Measurements from ENCODE around the gene SNAI3. TPM values are rescaled to one million over a fixed set of nuclear protein-coding genes. Genes with fewer than 3 reads are reported as not detected.

The SNAI3 gene
- total RNA-seq, 1 donor from 2014 or later: not detected

GRCh38 chr16:88681709-88682451 lies 4.4 kb downstream of the SNAI3 start:
- H3K36me3 ChIP-seq: no peaks in the 10 kb centered on the region
- DNase-seq (ENCODE audit: extremely low spot score in 2 of 2): no peak
- no peak overlapping the region for H3K27ac ChIP-seq
- TF ChIP-seq CTCF (IDR thresholded peaks at IDR 0.05) (no peak), POLR2AphosphoS5 (IDR thresholded peaks at IDR 0.05; ENCODE audit: insufficient read depth in 1 of 2, low read depth in 1 of 2) (no peak), POLR2A (IDR thresholded peaks at IDR 0.05) (no peak)
- intact Hi-C loops (cut with DNase I): loop anchor here (10.0 kb wide), 1 partner anchor 63 kb away; no protein-coding TSS in a partner anchor
- no peaks in the 10 kb centered on the region for H3K9me3 ChIP-seq
- H3K4me1 ChIP-seq: peaks cover 22% of the 10 kb centered on the region
- no peak overlapping the region for H3K4me3 ChIP-seq
- H3K27me3 ChIP-seq: no peaks in the 10 kb centered on the region

GRCh38 chr16:88681084-88681680 lies 5.1 kb downstream of the SNAI3 start:
- Histone ChIP-seq H3K36me3 (no peaks in the 10 kb centered on the region), H3K4me3 (no peak overlapping the region), H3K4me1 (peaks cover 15% of the 10 kb centered on the region), H3K9me3 (no peaks in the 10 kb centered on the region), H3K27ac (no peak overlapping the region), H3K27me3 (no peaks in the 10 kb centered on the region)
- DNase-seq (ENCODE audit: extremely low spot score in 2 of 2): no peak
- intact Hi-C loops (cut with DNase I): loop anchor here (10.0 kb wide), 1 partner anchor 64 kb away; no protein-coding TSS in a partner anchor
- TF ChIP-seq POLR2A (IDR thresholded peaks at IDR 0.05) (no peak), POLR2AphosphoS5 (IDR thresholded peaks at IDR 0.05; ENCODE audit: insufficient read depth in 1 of 2, low read depth in 1 of 2) (no peak), CTCF (IDR thresholded peaks at IDR 0.05) (no peak)

GRCh38 chr16:88680554-88681083 lies 5.7 kb downstream of the SNAI3 start:
- DNase-seq (ENCODE audit: extremely low spot score in 2 of 2): no peak
- Histone ChIP-seq H3K9me3 (no peaks in the 10 kb centered on the region), H3K4me3 (no peak overlapping the region), H3K27me3 (no peaks in the 10 kb centered on the region), H3K36me3 (no peaks in the 10 kb centered on the region), H3K4me1 (peaks cover 9% of the 10 kb centered on the region), H3K27ac (no peak overlapping the region)
- TF ChIP-seq CTCF (IDR thresholded peaks at IDR 0.05) (no peak), POLR2AphosphoS5 (IDR thresholded peaks at IDR 0.05; ENCODE audit: insufficient read depth in 1 of 2, low read depth in 1 of 2) (no peak), POLR2A (IDR thresholded peaks at IDR 0.05) (no peak)
- intact Hi-C loops (cut with DNase I): loop anchor here (10.0 kb wide), 1 partner anchor 64 kb away; no protein-coding TSS in a partner anchor

GRCh38 chr16:88678224-88678979 lies 7.9 kb downstream of the SNAI3 start:
- H3K4me3 ChIP-seq: no peak overlapping the region
- no peaks in the 10 kb centered on the region for H3K27me3 ChIP-seq
- no peaks in the 10 kb centered on the region for H3K9me3 ChIP-seq
- no peak for DNase-seq (ENCODE audit: extremely low spot score in 2 of 2)
- H3K27ac ChIP-seq: no peak overlapping the region
- H3K4me1 ChIP-seq: no peaks in the 10 kb centered on the region
- no peak for TF ChIP-seq POLR2AphosphoS5 (IDR thresholded peaks at IDR 0.05; ENCODE audit: insufficient read depth in 1 of 2, low read depth in 1 of 2)
- no peaks in the 10 kb centered on the region for H3K36me3 ChIP-seq
- intact Hi-C loops (cut with DNase I): no loop called here

- Histone ChIP-seq H3K27ac (no peak overlapping the region), H3K4me1 (no peaks in the 10 kb centered on the region), H3K9me3 (no peaks in the 10 kb centered on the region), H3K27me3 (no peaks in the 10 kb centered on the region), H3K36me3 (no peaks in the 10 kb centered on the region), H3K4me3 (no peak overlapping the region)
- intact Hi-C loops (cut with DNase I): no loop called here
- DNase-seq (ENCODE audit: extremely low spot score in 2 of 2): no peak
- TF ChIP-seq POLR2A (IDR thresholded peaks at IDR 0.05): no peak
- TF ChIP-seq CTCF (IDR thresholded peaks at IDR 0.05): no peak
- no peak for TF ChIP-seq POLR2AphosphoS5 (IDR thresholded peaks at IDR 0.05; ENCODE audit: insufficient read depth in 1 of 2, low read depth in 1 of 2)
Observed at GRCh38 chr16:88677721-88678120, 8.6 kb downstream of the SNAI3 start.
